ENCODE measurements around the gene PRICKLE2.

- TF ChIP-seq PRRX2 (CRISPR knock-in tag; IDR thresholded peaks at IDR 0.05) (no peak), CTCF (IDR thresholded peaks at IDR 0.05) (no peak), USF2 (CRISPR knock-in tag; IDR thresholded peaks at IDR 0.05) (no peak), ZNF671 (CRISPR knock-in tag; IDR thresholded peaks at IDR 0.05) (no peak), ELF4 (CRISPR knock-in tag; IDR thresholded peaks at IDR 0.05; ENCODE audit: low read depth) (no peak), ARID4B (CRISPR knock-in tag; IDR thresholded peaks at IDR 0.05; ENCODE audit: borderline replicate concordance) (no peak), ZNF263 (CRISPR knock-in tag; IDR thresholded peaks at IDR 0.05; ENCODE audit: low read depth) (no peak), TEAD4 (CRISPR knock-in tag; IDR thresholded peaks at IDR 0.05) (no peak)
These were observed 41.7 kb upstream of the PRICKLE2 start for GRCh38 chr3:64266983-64267382.
